AG10803 (cell line): ENCODE measurements around the gene SREBF2.

Experiments
- DNase-seq: peaks from one replicate; pipeline ENCODE4 v3.0.0; 2010; ENCODE audit warnings: low read depth
- H3K4me3 ChIP-seq: 2 replicates; pipeline ENCODE4 v1.5.1; 2011; ENCODE audit warnings: mild to moderate bottlenecking, low read length, control low read depth
- CTCF ChIP-seq: conservative IDR thresholded peaks from 2 replicates; pipeline ENCODE4 v1.5.1; 2011; ENCODE audit warnings: mild to moderate bottlenecking, low read length, control low read depth, inconsistent platforms

Gene SREBF2

GRCh38 chr22:41917375-41917902, 84.5 kb downstream of the SREBF2 start:
- H3K4me3 ChIP-seq, result no peak overlapping the region
- no peak for DNase-seq
- no peak for TF ChIP-seq CTCF

- TF ChIP-seq CTCF, result no peak
- no peak overlapping the region for H3K4me3 ChIP-seq
- DNase-seq, result peak; percentile 25
Observed at GRCh38 chr22:41917903-41918791, 85.2 kb downstream of the SREBF2 start.

- H3K4me3 ChIP-seq, result peak overlapping the region; percentile 53
- DNase-seq, result peak; percentile 42
- TF ChIP-seq CTCF, result no peak
Observed at GRCh38 chr22:41919357-41920224, 86.7 kb downstream of the SREBF2 start.

- no peak for DNase-seq
- TF ChIP-seq CTCF, result no peak
- H3K4me3 ChIP-seq, result no peak overlapping the region
Observed at GRCh38 chr22:41920271-41920976, 87.5 kb downstream of the SREBF2 start.

- TF ChIP-seq CTCF, result no peak
- no peak for DNase-seq
- H3K4me3 ChIP-seq, result no peak overlapping the region
Observed at GRCh38 chr22:41922328-41922727, 89.4 kb downstream of the SREBF2 start.

GRCh38 chr22:41922940-41923594, 90.2 kb downstream of the SREBF2 start:
- no peak for DNase-seq
- H3K4me3 ChIP-seq, result no peak overlapping the region
- TF ChIP-seq CTCF, result no peak
